ENCODE results near the gene ZNF281.
A peak's percentile ranks its signal among the peaks of the same experiment; 100 is the strongest.
"Not testable (repeated sequence)": the region's sequence is repeated elsewhere in the genome, so short reads cannot be mapped to it uniquely, and the experiment has no call there.

Gene ZNF281

GRCh38 chr1:200438911-200439310 is 29.1 kb upstream of the ZNF281 start:
- Histone ChIP-seq H2AFZ (ENCODE audit: low read depth) (no peak overlapping the region), H3K9ac (no peak overlapping the region), H3K79me2 (ENCODE audit: insufficient read depth, low read depth) (no peaks in the 10 kb centered on the region), H3K27ac (no peak overlapping the region), H3K27me3 (ENCODE audit: insufficient read depth, low read depth) (no peaks in the 10 kb centered on the region), H3K4me3 (IDR thresholded peaks at IDR 0.05; ENCODE audit: insufficient read depth, low read depth, low read length) (no peak overlapping the region), H3K4me2 (no peak overlapping the region), H3K36me3 (ENCODE audit: insufficient read depth) (no peaks in the 10 kb centered on the region), H4K20me1 (ENCODE audit: insufficient read depth) (no peaks in the 10 kb centered on the region), H3K4me1 (ENCODE audit: low read depth, poor library complexity, severe bottlenecking) (peaks cover 31% of the 10 kb centered on the region)
- TF ChIP-seq, protein P1, sequence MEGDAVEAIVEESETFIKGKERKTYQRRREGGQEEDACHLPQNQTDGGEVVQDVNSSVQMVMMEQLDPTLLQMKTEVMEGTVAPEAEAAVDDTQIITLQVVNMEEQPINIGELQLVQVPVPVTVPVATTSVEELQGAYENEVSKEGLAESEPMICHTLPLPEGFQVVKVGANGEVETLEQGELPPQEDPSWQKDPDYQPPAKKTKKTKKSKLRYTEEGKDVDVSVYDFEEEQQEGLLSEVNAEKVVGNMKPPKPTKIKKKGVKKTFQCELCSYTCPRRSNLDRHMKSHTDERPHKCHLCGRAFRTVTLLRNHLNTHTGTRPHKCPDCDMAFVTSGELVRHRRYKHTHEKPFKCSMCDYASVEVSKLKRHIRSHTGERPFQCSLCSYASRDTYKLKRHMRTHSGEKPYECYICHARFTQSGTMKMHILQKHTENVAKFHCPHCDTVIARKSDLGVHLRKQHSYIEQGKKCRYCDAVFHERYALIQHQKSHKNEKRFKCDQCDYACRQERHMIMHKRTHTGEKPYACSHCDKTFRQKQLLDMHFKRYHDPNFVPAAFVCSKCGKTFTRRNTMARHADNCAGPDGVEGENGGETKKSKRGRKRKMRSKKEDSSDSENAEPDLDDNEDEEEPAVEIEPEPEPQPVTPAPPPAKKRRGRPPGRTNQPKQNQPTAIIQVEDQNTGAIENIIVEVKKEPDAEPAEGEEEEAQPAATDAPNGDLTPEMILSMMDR (conservative IDR thresholded peaks at IDR 0.05; ENCODE audit: low read depth, low read length), result no peak

DNA sequence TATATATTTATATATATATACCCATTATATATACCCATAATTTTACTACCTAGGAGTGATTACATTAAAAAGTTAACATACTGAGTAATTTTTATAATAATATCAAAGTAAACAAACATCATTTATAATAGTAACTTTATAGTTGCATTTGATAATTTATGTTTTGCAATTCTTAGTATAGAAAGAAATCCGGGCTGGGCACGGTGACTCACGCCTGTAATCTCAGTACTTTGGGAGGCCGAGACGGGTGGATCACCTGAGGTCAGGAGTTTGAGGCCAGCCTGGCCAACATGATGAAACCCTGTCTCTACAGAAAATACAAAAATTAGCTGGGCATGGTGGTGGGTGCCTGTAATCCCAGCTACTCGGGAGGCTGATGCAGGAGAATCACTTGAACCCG is 28.6 kb upstream of the ZNF281 start:
- H3K4me1 ChIP-seq (ENCODE audit: low read depth, poor library complexity, severe bottlenecking), result peaks cover 27% of the 10 kb centered on the region
- H2AFZ ChIP-seq (ENCODE audit: low read depth); H3K9ac ChIP-seq; H3K79me2 ChIP-seq (ENCODE audit: insufficient read depth, low read depth); H3K36me3 ChIP-seq (ENCODE audit: insufficient read depth); H3K4me3 ChIP-seq (IDR thresholded peaks at IDR 0.05; ENCODE audit: insufficient read depth, low read depth, low read length); H4K20me1 ChIP-seq (ENCODE audit: insufficient read depth); H3K4me2 ChIP-seq; H3K27me3 ChIP-seq (ENCODE audit: insufficient read depth, low read depth); H3K27ac ChIP-seq: not testable (repeated sequence)

DNA sequence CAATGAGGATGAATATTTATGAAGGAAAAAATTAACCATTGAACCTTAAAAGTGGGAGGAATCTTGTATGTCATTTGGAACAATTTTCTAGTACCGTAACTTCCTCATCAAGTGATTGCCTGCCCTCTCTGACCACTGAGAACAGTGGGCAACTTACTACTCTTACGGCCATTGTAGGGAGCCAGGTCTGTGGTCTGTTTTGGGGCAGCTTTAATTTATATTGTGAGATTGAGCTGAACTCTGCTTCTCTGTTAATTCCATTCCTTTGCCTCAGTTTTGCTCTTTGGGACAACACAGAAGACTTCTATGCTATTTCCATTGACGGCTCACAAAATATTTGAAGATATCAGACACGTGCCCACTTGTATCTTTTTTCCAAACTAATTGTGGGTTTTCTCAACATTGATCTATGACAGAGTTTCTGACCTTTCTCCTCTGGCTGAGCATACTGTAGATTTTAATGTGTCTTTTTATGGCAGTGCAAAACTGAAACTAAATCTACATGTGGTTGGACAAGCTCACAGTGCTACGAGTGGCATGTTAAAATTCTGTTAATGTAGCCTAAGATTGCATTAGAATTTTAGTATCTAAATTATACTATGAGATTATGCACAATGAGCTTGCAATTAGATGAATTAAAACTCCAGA is 27.8 kb upstream of the ZNF281 start:
- H3K4me2 ChIP-seq, result peak overlapping the region; percentile 93
- peak overlapping the region; percentile 92 for H2AFZ ChIP-seq (ENCODE audit: low read depth)
- H3K27me3 ChIP-seq (ENCODE audit: insufficient read depth, low read depth), result no peaks in the 10 kb centered on the region
- H3K9ac ChIP-seq, result peak overlapping the region; percentile 56
- H3K4me3 ChIP-seq (IDR thresholded peaks at IDR 0.05; ENCODE audit: insufficient read depth, low read depth, low read length), result peak overlapping the region; percentile 88
- no peaks in the 10 kb centered on the region for H4K20me1 ChIP-seq (ENCODE audit: insufficient read depth)
- H3K79me2 ChIP-seq (ENCODE audit: insufficient read depth, low read depth), result no peaks in the 10 kb centered on the region
- TF ChIP-seq, protein P1 (conservative IDR thresholded peaks at IDR 0.05; ENCODE audit: low read depth, low read length), result no peak
- no peaks in the 10 kb centered on the region for H3K36me3 ChIP-seq (ENCODE audit: insufficient read depth)
- H3K27ac ChIP-seq, result peak overlapping the region; percentile 60
- peaks cover 28% of the 10 kb centered on the region for H3K4me1 ChIP-seq (ENCODE audit: low read depth, poor library complexity, severe bottlenecking)

GRCh38 chr1:200437088-200437487 is 27.3 kb upstream of the ZNF281 start:
- TF ChIP-seq, protein P1 (conservative IDR thresholded peaks at IDR 0.05; ENCODE audit: low read depth, low read length), result no peak
- H3K4me3 ChIP-seq (IDR thresholded peaks at IDR 0.05; ENCODE audit: insufficient read depth, low read depth, low read length), result no peak overlapping the region
- no peaks in the 10 kb centered on the region for H3K79me2 ChIP-seq (ENCODE audit: insufficient read depth, low read depth)
- peak overlapping the region; percentile 92 for H2AFZ ChIP-seq (ENCODE audit: low read depth)
- H4K20me1 ChIP-seq (ENCODE audit: insufficient read depth), result no peaks in the 10 kb centered on the region
- H3K27ac ChIP-seq, result peak overlapping the region; percentile 60
- H3K4me2 ChIP-seq, result peak overlapping the region; percentile 93
- no peaks in the 10 kb centered on the region for H3K27me3 ChIP-seq (ENCODE audit: insufficient read depth, low read depth)
- H3K9ac ChIP-seq, result no peak overlapping the region; the same call in 1 of the 2 replicates
- H3K36me3 ChIP-seq (ENCODE audit: insufficient read depth), result no peaks in the 10 kb centered on the region
- H3K4me1 ChIP-seq (ENCODE audit: low read depth, poor library complexity, severe bottlenecking), result peaks cover 26% of the 10 kb centered on the region

DNA sequence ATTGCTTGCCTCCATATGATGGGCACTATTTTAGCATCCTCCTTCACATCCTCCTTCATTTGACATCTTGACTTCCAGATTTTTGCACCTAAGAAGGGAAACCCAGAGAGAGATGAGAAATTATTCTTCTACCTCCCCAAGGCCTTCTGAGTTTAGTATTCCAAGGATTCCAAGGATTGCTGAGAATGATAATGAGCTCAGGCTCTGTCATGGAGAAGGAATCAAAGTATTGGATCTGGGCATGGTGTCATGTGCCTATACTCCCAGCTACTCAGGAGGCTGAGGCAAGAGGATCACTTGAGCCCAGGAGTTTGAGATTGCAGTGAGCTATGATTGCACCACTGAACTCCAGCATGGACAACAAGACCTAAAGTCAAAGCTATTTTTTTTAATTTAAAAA is 26.6 kb upstream of the ZNF281 start:
- no peaks in the 10 kb centered on the region for H3K79me2 ChIP-seq (ENCODE audit: insufficient read depth, low read depth)
- no peaks in the 10 kb centered on the region for H4K20me1 ChIP-seq (ENCODE audit: insufficient read depth)
- no peak overlapping the region for H2AFZ ChIP-seq (ENCODE audit: low read depth)
- H3K27me3 ChIP-seq (ENCODE audit: insufficient read depth, low read depth), result no peaks in the 10 kb centered on the region
- peaks cover 26% of the 10 kb centered on the region for H3K4me1 ChIP-seq (ENCODE audit: low read depth, poor library complexity, severe bottlenecking)
- no peaks in the 10 kb centered on the region for H3K36me3 ChIP-seq (ENCODE audit: insufficient read depth)
- H3K27ac ChIP-seq, result no peak overlapping the region
- no peak overlapping the region for H3K9ac ChIP-seq
- TF ChIP-seq, protein P1 (conservative IDR thresholded peaks at IDR 0.05; ENCODE audit: low read depth, low read length), result no peak
- H3K4me2 ChIP-seq, result no peak overlapping the region
- no peak overlapping the region for H3K4me3 ChIP-seq (IDR thresholded peaks at IDR 0.05; ENCODE audit: insufficient read depth, low read depth, low read length)

All from KMS-11 (cell line).